ENCODE measurements around the gene SHPK. TPM values are rescaled to one million over a fixed set of nuclear protein-coding genes. Genes with fewer than 3 reads are reported as not detected.
"Not testable (repeated sequence)": the region's sequence is repeated elsewhere in the genome, so short reads cannot be mapped to it uniquely, and the experiment has no call there.

The SHPK gene
- total and polyA plus RNA-seq, 9 donors: 6.3 to 9.3 (median 7.7) TPM

DNA sequence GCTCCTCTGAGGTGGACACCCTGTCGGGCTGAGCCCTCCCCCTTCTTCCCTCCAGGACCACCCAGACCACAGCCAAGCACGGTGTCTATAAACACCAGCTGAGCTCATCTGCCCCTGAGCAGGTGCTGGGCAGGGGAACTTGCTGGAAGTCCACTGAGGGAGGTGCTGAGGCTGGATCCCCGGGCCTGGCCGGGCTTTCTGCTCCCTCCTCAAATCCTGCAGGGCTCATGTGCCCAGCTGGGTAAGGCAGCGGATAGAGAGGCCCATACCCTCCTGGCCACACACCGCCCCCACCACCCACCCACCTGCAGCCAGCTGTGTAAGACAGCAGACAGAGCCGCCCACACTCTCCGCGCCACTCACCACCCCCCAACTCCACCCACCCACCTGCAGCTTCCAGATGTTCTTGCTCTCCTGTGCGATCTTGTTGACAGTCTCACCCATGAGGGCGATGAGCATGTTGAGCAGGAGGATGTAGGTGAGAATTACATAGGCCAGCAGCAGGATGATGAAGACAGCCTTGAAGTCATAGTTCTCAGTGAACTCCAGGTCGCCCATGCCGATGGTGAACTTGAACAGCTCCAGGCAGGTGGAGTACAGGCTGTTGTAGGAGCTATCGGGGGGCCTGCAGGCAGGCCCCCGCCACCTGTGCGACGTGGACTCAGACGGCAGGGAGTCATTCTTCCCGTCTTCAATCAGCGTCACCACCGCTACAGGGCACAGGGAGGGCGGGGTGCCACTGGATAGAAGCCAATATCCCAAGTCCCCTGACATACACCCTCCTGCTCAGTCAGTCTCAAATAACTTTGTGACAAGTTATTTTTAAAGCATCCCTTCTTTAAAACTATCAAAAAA lies 62.6 kb downstream of the SHPK start:
- Histone ChIP-seq H3K9me3 (replicated peaks; ENCODE audit: control insufficient read depth, low read depth, low read length) (no peaks in the 10 kb centered on the region), H3K4me3 (ENCODE audit: low read length) (no peak overlapping the region), H3K27ac (ENCODE audit: low read length) (no peak overlapping the region), H3K36me3 (ENCODE audit: control insufficient read depth, insufficient read depth, low read length) (peaks cover 32% of the 10 kb centered on the region), H3K4me1 (ENCODE audit: control insufficient read depth, insufficient read depth, low read length) (no peaks in the 10 kb centered on the region), H3K27me3 (ENCODE audit: control insufficient read depth, insufficient read depth, low read length) (no peaks in the 10 kb centered on the region)
- 74% methylated on average over 13 of the region's 22 CpGs for whole genome bisulfite sequencing (ENCODE audit: insufficient coverage)
- no peak for DNase-seq

DNA sequence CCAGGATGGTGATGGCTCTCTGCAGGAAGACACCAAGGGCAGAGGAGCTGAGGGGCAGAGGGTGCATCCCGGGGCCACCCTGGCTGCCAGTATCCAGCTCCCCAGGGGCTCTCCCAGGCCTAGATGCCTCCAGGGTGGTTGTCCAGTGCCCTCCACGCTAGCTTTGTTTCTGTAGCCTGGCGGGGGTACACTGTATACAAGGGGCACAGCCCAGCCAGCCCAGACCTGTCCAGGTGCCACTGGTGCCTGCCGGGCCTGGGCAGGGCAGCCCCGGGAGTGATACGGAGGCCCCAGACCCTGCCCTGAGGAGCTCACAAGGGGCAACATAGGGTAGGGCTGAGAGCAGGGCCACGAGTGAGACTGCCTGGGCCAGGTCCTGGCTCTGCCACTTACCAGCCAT lies 63.8 kb downstream of the SHPK start:
- WGBS (ENCODE audit: insufficient coverage): 94% methylated on average over 7 of the region's 7 CpGs

DNA sequence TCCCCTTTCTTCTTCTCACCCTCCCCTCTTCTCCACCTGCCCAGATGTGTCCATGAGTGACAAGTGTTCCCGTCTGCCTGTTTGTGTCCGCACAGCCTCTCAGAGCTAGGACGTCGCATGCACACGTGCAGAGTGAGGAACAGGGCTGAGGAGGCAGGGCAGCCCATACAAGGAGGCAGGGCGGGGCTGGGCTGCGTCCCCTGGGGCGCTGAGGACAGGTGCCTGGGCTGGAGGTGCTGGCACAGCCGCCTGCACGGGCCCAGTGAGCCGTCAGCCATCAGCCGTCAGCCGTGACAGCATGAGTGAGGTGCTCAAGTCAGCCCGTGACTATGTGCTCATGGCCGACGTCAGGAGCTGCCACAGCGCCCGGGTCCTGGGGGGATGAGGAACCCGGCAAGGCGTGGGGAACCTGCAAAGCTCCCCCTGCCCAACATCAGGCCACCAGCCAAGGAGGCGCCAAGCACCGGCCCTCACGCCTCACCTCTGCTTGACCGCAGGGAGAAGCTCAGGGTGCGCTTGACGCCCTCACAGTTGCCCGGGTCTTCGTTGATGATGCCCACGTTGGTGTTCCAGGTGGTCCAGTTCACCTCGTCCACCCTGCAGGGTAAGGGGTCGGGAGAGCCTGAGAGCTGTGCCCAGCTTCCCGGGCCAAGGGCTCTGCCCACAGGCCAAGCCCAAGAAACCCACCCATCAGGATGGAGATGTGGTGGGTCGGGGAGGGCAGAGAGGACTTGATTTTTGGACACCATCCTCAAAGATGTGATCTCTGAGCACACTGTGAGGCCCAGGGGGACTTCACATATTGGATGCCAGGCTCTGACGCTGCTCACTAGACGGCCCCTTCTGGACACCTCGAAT lies 64.8 kb downstream of the SHPK start:
- Histone ChIP-seq H3K9me3 (replicated peaks; ENCODE audit: control insufficient read depth, low read depth, low read length) (no peaks in the 10 kb centered on the region), H3K27me3 (ENCODE audit: control insufficient read depth, insufficient read depth, low read length) (no peaks in the 10 kb centered on the region), H3K4me1 (ENCODE audit: control insufficient read depth, insufficient read depth, low read length) (no peaks in the 10 kb centered on the region), H3K27ac (ENCODE audit: low read length) (no peak overlapping the region), H3K4me3 (ENCODE audit: low read length) (no peak overlapping the region), H3K36me3 (ENCODE audit: control insufficient read depth, insufficient read depth, low read length) (peaks cover 27% of the 10 kb centered on the region)
- no peak for DNase-seq
- WGBS (ENCODE audit: insufficient coverage): 93% methylated on average over 35 of the region's 36 CpGs

More for the DNA sequence above, 63.8 kb downstream of the SHPK start:
- H3K4me1 ChIP-seq (ENCODE audit: control insufficient read depth, insufficient read depth, low read length): no peaks in the 10 kb centered on the region
- peaks cover 26% of the 10 kb centered on the region for H3K36me3 ChIP-seq (ENCODE audit: control insufficient read depth, insufficient read depth, low read length)
- H3K9me3 ChIP-seq (replicated peaks; ENCODE audit: control insufficient read depth, low read depth, low read length): no peaks in the 10 kb centered on the region
- DNase-seq: no peak
- no peaks in the 10 kb centered on the region for H3K27me3 ChIP-seq (ENCODE audit: control insufficient read depth, insufficient read depth, low read length)
- no peak overlapping the region for H3K27ac ChIP-seq (ENCODE audit: low read length)
- no peak overlapping the region for H3K4me3 ChIP-seq (ENCODE audit: low read length)

DNA sequence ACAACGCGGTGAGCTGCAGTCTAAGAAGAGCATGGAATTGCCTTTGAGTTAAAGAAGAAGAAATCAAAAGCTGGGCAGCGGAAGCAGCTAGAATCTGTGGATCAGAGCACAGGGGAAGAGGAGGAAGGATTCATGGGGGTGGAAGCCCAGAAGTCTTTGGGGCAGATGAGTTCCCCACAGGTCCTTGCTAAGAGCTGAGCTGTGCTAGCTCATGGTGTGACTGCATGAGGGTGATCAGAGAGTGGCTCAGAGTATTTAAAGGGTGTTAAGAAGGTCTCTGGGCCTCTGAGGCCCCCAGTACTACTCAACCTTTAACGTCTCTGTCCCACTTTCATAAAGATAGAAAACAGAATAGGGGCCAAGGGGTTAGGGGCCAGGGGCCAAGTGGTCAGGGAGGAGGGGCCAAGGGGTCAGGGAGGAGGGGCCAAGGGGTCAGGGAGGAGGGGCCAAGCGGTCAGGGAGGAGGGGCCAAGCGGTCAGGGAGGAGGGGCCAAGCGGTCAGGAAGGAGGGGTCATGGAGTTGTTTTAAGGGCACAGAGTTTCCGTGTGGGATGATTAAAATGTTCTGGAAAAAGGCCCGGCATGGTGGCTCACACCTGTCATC lies 66.4 kb downstream of the SHPK start:
- H3K36me3 ChIP-seq (ENCODE audit: control insufficient read depth, insufficient read depth, low read length): peaks cover 31% of the 10 kb centered on the region
- H3K4me3 ChIP-seq (ENCODE audit: low read length): no peak overlapping the region
- no peaks in the 10 kb centered on the region for H3K9me3 ChIP-seq (replicated peaks; ENCODE audit: control insufficient read depth, low read depth, low read length)
- 92% methylated on average over 6 of the region's 9 CpGs for WGBS (ENCODE audit: insufficient coverage)
- no peak for DNase-seq
- H3K4me1 ChIP-seq (ENCODE audit: control insufficient read depth, insufficient read depth, low read length): no peaks in the 10 kb centered on the region
- H3K27me3 ChIP-seq (ENCODE audit: control insufficient read depth, insufficient read depth, low read length): no peaks in the 10 kb centered on the region
- no peak overlapping the region for H3K27ac ChIP-seq (ENCODE audit: low read length)

DNA sequence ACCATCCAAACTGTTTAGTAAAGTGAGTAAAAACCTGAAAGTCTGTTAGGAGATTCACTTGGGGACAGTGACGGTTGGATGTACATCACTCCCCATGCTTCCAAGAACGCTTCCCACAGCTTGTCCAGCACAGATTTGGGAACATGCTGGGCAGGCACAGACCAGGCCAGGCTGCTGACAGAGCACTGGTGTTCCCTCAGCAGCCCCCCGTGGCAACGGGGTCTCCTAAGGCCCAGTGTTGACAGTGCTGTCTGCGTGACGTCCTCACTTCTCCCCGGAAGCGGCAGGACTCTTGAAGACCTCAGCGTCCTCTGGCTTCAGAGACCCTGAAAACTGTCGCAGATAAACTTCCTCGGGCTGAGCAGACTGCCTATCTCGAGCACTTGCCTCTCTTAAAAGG lies 69.5 kb downstream of the SHPK start:
- Histone ChIP-seq H3K9me3 (replicated peaks; ENCODE audit: control insufficient read depth, low read depth, low read length) (no peaks in the 10 kb centered on the region), H3K4me1 (ENCODE audit: control insufficient read depth, insufficient read depth, low read length) (no peaks in the 10 kb centered on the region), H3K27ac (ENCODE audit: low read length) (no peak overlapping the region), H3K36me3 (ENCODE audit: control insufficient read depth, insufficient read depth, low read length) (peaks cover 16% of the 10 kb centered on the region), H3K27me3 (ENCODE audit: control insufficient read depth, insufficient read depth, low read length) (no peaks in the 10 kb centered on the region), H3K4me3 (ENCODE audit: low read length) (no peak overlapping the region)
- DNase-seq: no peak
- WGBS (ENCODE audit: insufficient coverage): 95% methylated on average over 10 of the region's 12 CpGs

DNA sequence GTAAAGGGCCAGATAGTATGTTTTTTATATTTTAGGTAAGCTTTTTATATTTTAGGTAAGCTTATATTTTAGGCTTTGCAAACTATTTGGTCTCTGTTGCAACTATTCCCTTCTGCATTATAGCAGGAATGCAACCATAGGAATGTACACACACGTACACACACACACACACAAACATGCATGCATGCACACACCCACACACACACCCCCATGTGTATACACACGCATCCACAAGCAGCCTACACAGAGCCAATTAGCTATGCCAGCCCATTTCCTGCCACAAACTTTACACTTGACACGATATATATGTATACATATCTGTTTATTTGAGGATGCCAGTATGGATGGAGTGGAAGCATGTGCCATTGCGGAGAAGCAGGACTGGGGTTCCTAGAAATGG lies 70.9 kb downstream of the SHPK start:
- Histone ChIP-seq H3K27me3 (ENCODE audit: control insufficient read depth, insufficient read depth, low read length) (no peaks in the 10 kb centered on the region), H3K4me1 (ENCODE audit: control insufficient read depth, insufficient read depth, low read length) (no peaks in the 10 kb centered on the region), H3K4me3 (ENCODE audit: low read length) (no peak overlapping the region), H3K27ac (ENCODE audit: low read length) (no peak overlapping the region), H3K9me3 (replicated peaks; ENCODE audit: control insufficient read depth, low read depth, low read length) (no peaks in the 10 kb centered on the region), H3K36me3 (ENCODE audit: control insufficient read depth, insufficient read depth, low read length) (peaks cover 10% of the 10 kb centered on the region)
- DNase-seq: no peak
- WGBS (ENCODE audit: insufficient coverage): 93% methylated on average over 1 of the region's 4 CpGs

DNA sequence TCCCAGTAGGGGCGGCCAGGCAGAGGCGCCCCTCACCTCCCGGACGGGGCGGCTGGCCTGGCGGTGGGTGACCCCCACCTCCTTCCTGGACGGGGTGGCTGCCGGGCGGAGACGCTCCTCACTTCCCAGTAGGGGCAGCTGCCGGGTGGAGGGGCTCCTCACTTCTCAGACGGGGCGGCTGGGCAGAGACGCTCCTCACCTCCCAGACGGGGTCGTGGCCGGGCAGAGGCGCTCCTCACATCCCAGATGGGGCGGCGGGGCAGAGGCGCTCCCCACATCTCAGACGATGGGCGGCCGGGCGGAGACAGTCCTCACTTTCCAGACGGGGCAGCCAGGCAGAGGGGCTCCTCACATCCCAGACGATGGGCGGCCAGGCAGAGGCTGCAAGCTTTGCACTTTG lies 71.8 kb downstream of the SHPK start:
- not testable (repeated sequence) for DNase-seq; H3K4me3 ChIP-seq (ENCODE audit: low read length); H3K36me3 ChIP-seq (ENCODE audit: control insufficient read depth, insufficient read depth, low read length); H3K9me3 ChIP-seq (replicated peaks; ENCODE audit: control insufficient read depth, low read depth, low read length); H3K4me1 ChIP-seq (ENCODE audit: control insufficient read depth, insufficient read depth, low read length); H3K27ac ChIP-seq (ENCODE audit: low read length); H3K27me3 ChIP-seq (ENCODE audit: control insufficient read depth, insufficient read depth, low read length)
- WGBS (ENCODE audit: insufficient coverage): 94% methylated on average over 14 of the region's 28 CpGs

DNA sequence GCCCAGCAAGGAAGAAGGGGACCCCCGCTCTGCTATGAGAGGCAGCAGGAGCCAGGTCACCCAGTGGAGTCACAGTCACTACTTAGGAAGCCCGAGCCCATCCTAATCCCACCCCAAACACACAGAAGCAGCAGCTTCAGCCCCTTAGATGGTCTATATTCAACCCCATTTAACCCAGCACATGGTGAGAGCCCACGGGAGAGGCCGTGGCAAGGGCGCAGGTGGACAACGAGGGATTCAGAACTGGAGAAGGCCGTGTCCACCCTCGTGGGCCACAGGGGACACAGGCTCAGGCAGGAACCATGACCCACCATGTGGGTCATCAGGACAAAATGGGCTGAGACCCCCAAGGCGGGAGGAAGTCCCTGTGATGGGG lies 76.8 kb downstream of the SHPK start:
- 93% methylated on average over 7 of the region's 9 CpGs for WGBS (ENCODE audit: insufficient coverage)
- no peak for DNase-seq

DNA sequence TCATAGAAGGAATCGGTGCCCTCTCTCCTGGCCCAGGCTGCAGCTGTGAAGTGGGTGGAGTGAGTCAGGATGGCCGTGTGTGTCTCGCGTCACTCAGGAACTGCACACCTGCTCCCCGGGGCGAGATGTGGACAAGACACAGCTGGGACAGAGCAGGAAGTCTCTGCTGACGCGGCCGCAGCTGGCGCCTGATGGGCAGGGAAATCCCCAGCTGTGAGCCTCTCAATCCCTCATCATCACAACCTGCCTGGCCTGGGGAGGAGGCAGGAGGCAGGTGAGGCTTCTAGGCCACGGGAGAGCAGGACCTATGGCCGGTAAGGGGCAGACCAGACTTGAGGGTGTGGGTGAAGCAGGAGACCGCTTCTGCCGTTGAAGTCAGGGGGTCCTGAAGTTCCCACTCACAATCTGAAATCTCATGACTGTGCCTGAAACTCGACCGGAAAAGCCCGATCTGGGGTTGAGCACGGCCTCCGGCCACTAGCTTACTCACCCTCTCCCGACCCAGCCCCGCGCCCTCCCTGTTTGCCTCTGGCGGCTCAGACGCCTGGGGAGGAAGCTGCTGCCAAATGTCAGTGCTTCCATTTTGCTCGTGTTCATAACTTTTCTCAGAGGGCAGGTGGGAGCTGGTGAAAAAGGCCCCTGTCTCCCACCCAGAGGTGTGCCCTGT lies 77.3 kb downstream of the SHPK start:
- Histone ChIP-seq H3K4me3 (ENCODE audit: low read length) (no peak overlapping the region), H3K36me3 (ENCODE audit: control insufficient read depth, insufficient read depth, low read length) (no peaks in the 10 kb centered on the region), H3K27me3 (ENCODE audit: control insufficient read depth, insufficient read depth, low read length) (no peaks in the 10 kb centered on the region), H3K4me1 (ENCODE audit: control insufficient read depth, insufficient read depth, low read length) (peaks cover 22% of the 10 kb centered on the region), H3K9me3 (replicated peaks; ENCODE audit: control insufficient read depth, low read depth, low read length) (no peaks in the 10 kb centered on the region), H3K27ac (ENCODE audit: low read length) (no peak overlapping the region)
- DNase-seq: peak; percentile 59
- WGBS (ENCODE audit: insufficient coverage): 45% methylated on average over 22 of the region's 25 CpGs

More for the DNA sequence above, 76.8 kb downstream of the SHPK start:
- Histone ChIP-seq H3K36me3 (ENCODE audit: control insufficient read depth, insufficient read depth, low read length) (no peaks in the 10 kb centered on the region), H3K9me3 (replicated peaks; ENCODE audit: control insufficient read depth, low read depth, low read length) (no peaks in the 10 kb centered on the region), H3K4me3 (ENCODE audit: low read length) (no peak overlapping the region), H3K4me1 (ENCODE audit: control insufficient read depth, insufficient read depth, low read length) (peaks cover 22% of the 10 kb centered on the region), H3K27me3 (ENCODE audit: control insufficient read depth, insufficient read depth, low read length) (no peaks in the 10 kb centered on the region), H3K27ac (ENCODE audit: low read length) (no peak overlapping the region)
